Loucy (cell line): Measurements from ENCODE around the gene STX11.
A peak's percentile ranks its signal among the peaks of the same experiment; 100 is the strongest.
"Not testable (repeated sequence)": the region's sequence is repeated elsewhere in the genome, so short reads cannot be mapped to it uniquely, and the experiment has no call there.

Experiments
- H2AFZ ChIP-seq: fragments of 200-600 bp; sonication (generic); 2 replicates; pipeline ENCODE4 v1.6.0; 2016; ENCODE audit warnings: antibody characterized with exemption, mild to moderate bottlenecking, low read length, moderate library complexity
- H3F3A ChIP-seq: fragments of 200-600 bp; 2 replicates; pipeline ENCODE4 v1.6.0; 2016; ENCODE audit warnings: antibody characterized with exemption, low read depth, mild to moderate bottlenecking
- H3K27me3 ChIP-seq: fragments of 200-600 bp; sonication (generic); 2 replicates; pipeline ENCODE4 v1.6.1; 2014; ENCODE audit warnings: low read length, mild to moderate bottlenecking; ENCODE audit not compliant: insufficient read depth, poor library complexity, severe bottlenecking
- H3K36me3 ChIP-seq: fragments of 200-600 bp; sonication (generic); 2 replicates; pipeline ENCODE4 v1.6.1; 2016; ENCODE audit warnings: low read length; ENCODE audit not compliant: insufficient read depth
- H3K4me1 ChIP-seq: fragments of 200-600 bp; sonication (generic); 2 replicates; pipeline ENCODE4 v1.5.1; 2014; ENCODE audit warnings: low read length, mild to moderate bottlenecking; ENCODE audit not compliant: insufficient read depth, poor library complexity, severe bottlenecking
- H3K4me2 ChIP-seq: fragments of 200-600 bp; sonication (generic); 2 replicates; pipeline ENCODE4 v1.6.0; 2014; ENCODE audit warnings: antibody characterized with exemption, low read length, low read depth, mild to moderate bottlenecking; ENCODE audit not compliant: poor library complexity, severe bottlenecking
- H3K4me3 ChIP-seq: fragments of 200-600 bp; sonication (generic); 2 replicates; pipeline ENCODE4 v1.5.1; 2014; ENCODE audit warnings: low read length, mild to moderate bottlenecking, mixed read lengths; ENCODE audit not compliant: poor library complexity, severe bottlenecking
- H3K79me2 ChIP-seq: fragments of 200-600 bp; sonication (generic); 2 replicates; pipeline ENCODE4 v1.6.1; 2014; ENCODE audit warnings: low read length; ENCODE audit not compliant: insufficient read depth
- H3K9ac ChIP-seq: fragments of 200-600 bp; sonication (generic); 2 replicates; pipeline ENCODE4 v1.6.0; 2014; ENCODE audit warnings: mild to moderate bottlenecking, low read depth, low read length, moderate library complexity; ENCODE audit not compliant: poor library complexity, severe bottlenecking
- H3K9me2 ChIP-seq: fragments of 200-600 bp; sonication (generic); replicated peaks from 2 replicates; pipeline ENCODE4 v1.6.1; 2016; ENCODE audit warnings: low read depth, low read length, mixed read lengths
- H3K9me3 ChIP-seq: fragments of 200-600 bp; sonication (generic); 2 replicates; pipeline ENCODE4 v1.6.1; 2014; ENCODE audit warnings: mild to moderate bottlenecking, antibody characterized with exemption, low read length, low read depth; ENCODE audit not compliant: insufficient read depth
- H4K20me1 ChIP-seq: fragments of 200-600 bp; sonication (generic); 2 replicates; pipeline ENCODE4 v1.6.0; 2014; ENCODE audit warnings: antibody characterized with exemption, low read length, mild to moderate bottlenecking; ENCODE audit not compliant: insufficient read depth, poor library complexity, severe bottlenecking
- CTCF ChIP-seq: fragments of 200-600 bp; sonication (generic); conservative IDR thresholded peaks from 2 replicates; pipeline ENCODE4 v1.5.1; 2014; ENCODE audit warnings: mild to moderate bottlenecking, antibody characterized with exemption, low read length
- EZH2phosphoT487 ChIP-seq: fragments of 200-600 bp; IDR thresholded peaks from 2 replicates; pipeline ENCODE4 v1.6.1; 2018; ENCODE audit warnings: antibody characterized with exemption, mild to moderate bottlenecking, moderate library complexity, borderline replicate concordance

Gene STX11

GRCh38 chr6:144127097-144127496 is 23.2 kb upstream of the STX11 start:
- no peaks in the 10 kb centered on the region for H3K79me2 ChIP-seq
- no peak overlapping the region for H3K4me2 ChIP-seq
- H3K9me3 ChIP-seq = no peaks in the 10 kb centered on the region
- H3K9ac ChIP-seq = no peak overlapping the region
- H2AFZ ChIP-seq = no peak overlapping the region
- no peaks in the 10 kb centered on the region for H3F3A ChIP-seq
- H4K20me1 ChIP-seq = no peaks in the 10 kb centered on the region
- no peaks in the 10 kb centered on the region for H3K36me3 ChIP-seq
- H3K9me2 ChIP-seq = no peaks in the 10 kb centered on the region
- TF ChIP-seq EZH2phosphoT487 (no peak), CTCF (no peak)
- H3K4me3 ChIP-seq = no peak overlapping the region
- no peaks in the 10 kb centered on the region for H3K4me1 ChIP-seq
- H3K27me3 ChIP-seq = no peaks in the 10 kb centered on the region

GRCh38 chr6:144129469-144129868 is 20.8 kb upstream of the STX11 start:
- H2AFZ ChIP-seq = peak overlapping the region; percentile 62

GRCh38 chr6:144131248-144131709 is 19.0 kb upstream of the STX11 start:
- Histone ChIP-seq H3K4me1 (no peaks in the 10 kb centered on the region), H3K9ac (no peak overlapping the region), H4K20me1 (no peaks in the 10 kb centered on the region), H3K36me3 (no peaks in the 10 kb centered on the region), H2AFZ (no peak overlapping the region), H3K9me3 (no peaks in the 10 kb centered on the region), H3K27me3 (no peaks in the 10 kb centered on the region), H3K4me2 (no peak overlapping the region), H3K4me3 (no peak overlapping the region), H3K9me2 (no peaks in the 10 kb centered on the region), H3F3A (no peaks in the 10 kb centered on the region), H3K79me2 (no peaks in the 10 kb centered on the region)
- TF ChIP-seq CTCF = no peak
- TF ChIP-seq EZH2phosphoT487 = no peak

More at GRCh38 chr6:144129469-144129868, 20.8 kb upstream of the STX11 start:
- Histone ChIP-seq H3K4me1 (no peaks in the 10 kb centered on the region), H3K9ac (no peak overlapping the region), H3K79me2 (no peaks in the 10 kb centered on the region), H3F3A (no peaks in the 10 kb centered on the region), H3K9me3 (no peaks in the 10 kb centered on the region), H3K4me2 (no peak overlapping the region), H3K27me3 (no peaks in the 10 kb centered on the region), H4K20me1 (no peaks in the 10 kb centered on the region), H3K4me3 (no peak overlapping the region), H3K36me3 (no peaks in the 10 kb centered on the region), H3K9me2 (no peaks in the 10 kb centered on the region)
- TF ChIP-seq EZH2phosphoT487 = no peak
- no peak for TF ChIP-seq CTCF

- H4K20me1 ChIP-seq, H3F3A ChIP-seq, H3K36me3 ChIP-seq, H3K4me3 ChIP-seq, H3K4me1 ChIP-seq, H3K79me2 ChIP-seq, H3K9me2 ChIP-seq, H3K9ac ChIP-seq, H3K4me2 ChIP-seq, H3K27me3 ChIP-seq, H2AFZ ChIP-seq, H3K9me3 ChIP-seq: not testable (repeated sequence)
Observed at GRCh38 chr6:144132167-144132690, 18.1 kb upstream of the STX11 start.
